Panc1 (cell line): ENCODE results near the gene ZRANB3. TPM values are rescaled to one million over a fixed set of nuclear protein-coding genes. Genes with fewer than 3 reads are reported as not detected.

Source experiments
- ATAC-seq: fragments of 200-7000 bp; cut with Tn5 transposase; 2 replicates; pipeline ENCODE4 v1.9.1; 2020; ENCODE audit warnings: mild to moderate bottlenecking, moderate library complexity
- BruUV-seq: library from RNA; stranded (reverse); fragments of 400-500 nt; replicated peaks from 2 replicates; lab custom pipeline; 2021; lab: Mats Ljungman, UMichigan
- CTCF ChIA-PET: fragments of 300-600 bp; sonication (Branson Sonifier 250); formaldehyde crosslinking; loops from one replicate; lab custom pipeline; 2022; ENCODE audit warnings: antibody characterized with exemption; lab: Charles Lee
- POLR2A ChIA-PET: fragments of 300-600 bp; sonication (Branson Sonifier 250); formaldehyde crosslinking; loops from one replicate; lab custom pipeline; 2022; ENCODE audit warnings: antibody characterized with exemption; lab: Charles Lee
- DNase-seq: peaks from one replicate; pipeline ENCODE4 v3.0.0-alpha.2; 2010; ENCODE audit warnings: low read depth, low spot score
- H3K27ac ChIP-seq: 2 replicates; pipeline ENCODE4 v1.5.1; 2011; ENCODE audit warnings: mild to moderate bottlenecking, low read length, inconsistent platforms
- H3K27me3 ChIP-seq: fragments of 200-500 bp; sonication (Bioruptor generic); 2 replicates; pipeline ENCODE4 v1.6.0; 2014; ENCODE audit warnings: low read length, inconsistent platforms; ENCODE audit not compliant: control insufficient read depth, insufficient read depth
- H3K36me3 ChIP-seq: fragments of 200-500 bp; sonication (Bioruptor generic); 2 replicates; pipeline ENCODE4 v1.5.1; 2014; ENCODE audit warnings: inconsistent platforms, mild to moderate bottlenecking, low read length, moderate library complexity; ENCODE audit not compliant: control insufficient read depth, insufficient read depth
- H3K4me1 ChIP-seq: 2 replicates; pipeline ENCODE4 v1.5.1; 2011; ENCODE audit warnings: inconsistent platforms, mild to moderate bottlenecking, low read length, moderate library complexity; ENCODE audit not compliant: control insufficient read depth, insufficient read depth
- H3K4me3 ChIP-seq, 2 experiments: 2 replicates each; pipeline ENCODE4 v1.5.1; 2011 to 2012; ENCODE audit warnings: low read depth in 2 of 2, low read length in 2 of 2, mild to moderate bottlenecking in 2 of 2, inconsistent platforms in 1 of 2, moderate library complexity in 1 of 2
- H3K9me3 ChIP-seq: fragments of 200-500 bp; sonication (Bioruptor generic); 2 replicates; pipeline ENCODE4 v1.5.1; 2014; ENCODE audit warnings: low read depth, mild to moderate bottlenecking, inconsistent platforms, low read length, moderate library complexity; ENCODE audit not compliant: control insufficient read depth, insufficient read depth
- POLR2AphosphoS5 ChIP-seq: IDR thresholded peaks from 2 replicates; pipeline ENCODE4 v1.6.1; 2012; ENCODE audit warnings: mild to moderate bottlenecking, low read depth, low read length, moderate library complexity
- SIN3A ChIP-seq: IDR thresholded peaks from 2 replicates; pipeline ENCODE4 v1.6.1; 2012; ENCODE audit warnings: low read depth, mild to moderate bottlenecking, low read length, moderate library complexity, borderline replicate concordance; ENCODE audit not compliant: insufficient read depth
- TCF7L2 ChIP-seq: IDR thresholded peaks from 2 replicates; pipeline ENCODE4 v1.6.1; 2011; ENCODE audit warnings: mild to moderate bottlenecking, low read depth, low read length, inconsistent platforms
- in situ Hi-C: cut with HindIII; loops from 2 replicates; pipeline ENCODE4 v1.10.0; 2016; ENCODE audit warnings: low sequenced_read_pairs, low pct_unique_long_range_greater_than_20kb
- intact Hi-C: fragments of 100-400 bp; cut with micrococcal nuclease; formaldehyde crosslinking; loops from one replicate; pipeline ENCODE4 v1.10.0; 2022; ENCODE audit not compliant: unreplicated experiment
- total RNA-seq: library from RNA; stranded (reverse); gene quantifications from one replicate; pipeline ENCODE4 v1.2.1, GENCODE V29; 2021; ENCODE audit not compliant: unreplicated experiment
- TF ChIP-seq, protein P1 (sequence below), 2 experiments: IDR thresholded peaks; 2 replicates each; pipeline ENCODE4 v1.6.1; 2011 to 2012; ENCODE audit warnings: low read depth in 2 of 2, control low read depth in 1 of 2, low read length in 1 of 2, mild to moderate bottlenecking in 1 of 2, moderate library complexity in 1 of 2; ENCODE audit not compliant: insufficient read depth in 1 of 2
- TF ChIP-seq, protein P2 (sequence below): fragments of 450-650 bp; IDR thresholded peaks from 2 replicates; pipeline ENCODE4 v1.5.1; 2017; ENCODE audit warnings: mild to moderate bottlenecking

Gene ZRANB3
- total RNA-seq, 1 experiment from 2014 or later, result 11.7 TPM

DNA sequence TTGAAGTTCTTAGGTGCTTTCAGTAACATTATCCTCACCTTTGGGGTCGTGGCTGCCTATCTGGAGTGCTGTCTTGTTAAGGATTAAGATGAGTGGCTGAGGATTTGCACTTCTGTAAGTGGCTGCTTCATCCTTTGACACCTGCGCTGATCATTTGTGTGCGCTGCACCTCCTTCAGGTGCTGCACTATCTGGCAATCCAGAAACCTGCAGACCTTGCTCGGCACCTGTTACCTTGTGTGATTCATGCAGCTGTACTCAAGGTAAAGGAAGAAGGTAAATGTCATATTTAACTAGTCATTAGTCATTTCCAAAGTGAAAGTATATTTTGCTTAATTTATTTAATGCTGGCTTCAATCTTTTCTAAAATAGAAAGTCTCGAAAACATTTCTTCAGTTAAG, 368.6 kb downstream of the ZRANB3 start:
- no peaks in the 10 kb centered on the region for H3K4me1 ChIP-seq
- in situ Hi-C loops, result no loop called here
- intact Hi-C loops, result loop anchor here (10.0 kb wide), 1 partner anchor 158 kb away; no protein-coding TSS in a partner anchor
- ATAC-seq (no peak), DNase-seq (no peak)
- ChIA-PET CTCF (no interaction called here), POLR2A (no interaction called here)
- BruUV-seq, result no TSS peak
- no peaks in the 10 kb centered on the region for H3K9me3 ChIP-seq
- no peaks in the 10 kb centered on the region for H3K27me3 ChIP-seq
- no peak overlapping the region for H3K4me3 ChIP-seq
- peaks cover 10% of the 10 kb centered on the region; the same call in 1 of the 2 replicates for H3K36me3 ChIP-seq
- no peak overlapping the region for H3K27ac ChIP-seq
- TF ChIP-seq TCF7L2 (no peak), SIN3A (no peak), POLR2AphosphoS5 (no peak)
- TF ChIP-seq, protein P1, sequence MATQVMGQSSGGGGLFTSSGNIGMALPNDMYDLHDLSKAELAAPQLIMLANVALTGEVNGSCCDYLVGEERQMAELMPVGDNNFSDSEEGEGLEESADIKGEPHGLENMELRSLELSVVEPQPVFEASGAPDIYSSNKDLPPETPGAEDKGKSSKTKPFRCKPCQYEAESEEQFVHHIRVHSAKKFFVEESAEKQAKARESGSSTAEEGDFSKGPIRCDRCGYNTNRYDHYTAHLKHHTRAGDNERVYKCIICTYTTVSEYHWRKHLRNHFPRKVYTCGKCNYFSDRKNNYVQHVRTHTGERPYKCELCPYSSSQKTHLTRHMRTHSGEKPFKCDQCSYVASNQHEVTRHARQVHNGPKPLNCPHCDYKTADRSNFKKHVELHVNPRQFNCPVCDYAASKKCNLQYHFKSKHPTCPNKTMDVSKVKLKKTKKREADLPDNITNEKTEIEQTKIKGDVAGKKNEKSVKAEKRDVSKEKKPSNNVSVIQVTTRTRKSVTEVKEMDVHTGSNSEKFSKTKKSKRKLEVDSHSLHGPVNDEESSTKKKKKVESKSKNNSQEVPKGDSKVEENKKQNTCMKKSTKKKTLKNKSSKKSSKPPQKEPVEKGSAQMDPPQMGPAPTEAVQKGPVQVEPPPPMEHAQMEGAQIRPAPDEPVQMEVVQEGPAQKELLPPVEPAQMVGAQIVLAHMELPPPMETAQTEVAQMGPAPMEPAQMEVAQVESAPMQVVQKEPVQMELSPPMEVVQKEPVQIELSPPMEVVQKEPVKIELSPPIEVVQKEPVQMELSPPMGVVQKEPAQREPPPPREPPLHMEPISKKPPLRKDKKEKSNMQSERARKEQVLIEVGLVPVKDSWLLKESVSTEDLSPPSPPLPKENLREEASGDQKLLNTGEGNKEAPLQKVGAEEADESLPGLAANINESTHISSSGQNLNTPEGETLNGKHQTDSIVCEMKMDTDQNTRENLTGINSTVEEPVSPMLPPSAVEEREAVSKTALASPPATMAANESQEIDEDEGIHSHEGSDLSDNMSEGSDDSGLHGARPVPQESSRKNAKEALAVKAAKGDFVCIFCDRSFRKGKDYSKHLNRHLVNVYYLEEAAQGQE (IDR thresholded peaks at IDR 0.05; ENCODE audit: insufficient read depth in 1 of 2, low read depth in 2 of 2, low read length in 1 of 2), result no peak
- TF ChIP-seq, protein P2, sequence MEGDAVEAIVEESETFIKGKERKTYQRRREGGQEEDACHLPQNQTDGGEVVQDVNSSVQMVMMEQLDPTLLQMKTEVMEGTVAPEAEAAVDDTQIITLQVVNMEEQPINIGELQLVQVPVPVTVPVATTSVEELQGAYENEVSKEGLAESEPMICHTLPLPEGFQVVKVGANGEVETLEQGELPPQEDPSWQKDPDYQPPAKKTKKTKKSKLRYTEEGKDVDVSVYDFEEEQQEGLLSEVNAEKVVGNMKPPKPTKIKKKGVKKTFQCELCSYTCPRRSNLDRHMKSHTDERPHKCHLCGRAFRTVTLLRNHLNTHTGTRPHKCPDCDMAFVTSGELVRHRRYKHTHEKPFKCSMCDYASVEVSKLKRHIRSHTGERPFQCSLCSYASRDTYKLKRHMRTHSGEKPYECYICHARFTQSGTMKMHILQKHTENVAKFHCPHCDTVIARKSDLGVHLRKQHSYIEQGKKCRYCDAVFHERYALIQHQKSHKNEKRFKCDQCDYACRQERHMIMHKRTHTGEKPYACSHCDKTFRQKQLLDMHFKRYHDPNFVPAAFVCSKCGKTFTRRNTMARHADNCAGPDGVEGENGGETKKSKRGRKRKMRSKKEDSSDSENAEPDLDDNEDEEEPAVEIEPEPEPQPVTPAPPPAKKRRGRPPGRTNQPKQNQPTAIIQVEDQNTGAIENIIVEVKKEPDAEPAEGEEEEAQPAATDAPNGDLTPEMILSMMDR, result no peak

DNA sequence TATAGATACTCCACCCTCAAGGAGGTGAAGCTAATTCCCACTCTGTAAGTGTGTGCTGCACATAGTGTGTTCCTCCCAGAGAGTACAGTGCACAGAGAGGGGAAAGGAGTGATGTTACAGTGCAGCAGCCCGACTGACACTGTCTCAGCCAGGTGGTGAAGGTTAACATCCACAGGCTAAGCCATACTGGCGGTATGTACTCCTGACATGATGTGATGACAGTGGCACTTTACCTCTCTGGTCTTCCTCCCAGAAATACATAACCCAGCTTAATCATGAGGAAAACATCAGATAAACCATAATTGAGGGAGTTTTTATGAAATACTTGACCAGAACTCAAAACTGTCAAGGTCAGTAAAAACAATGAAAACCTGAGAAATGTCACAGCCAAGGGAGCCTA, 371.8 kb downstream of the ZRANB3 start:
- intact Hi-C loops (no loop called here), in situ Hi-C loops (no loop called here)
- no peak for DNase-seq
- no peak overlapping the region for H3K27ac ChIP-seq
- BruUV-seq, result no TSS peak
- POLR2A ChIA-PET, result no interaction called here
- no peaks in the 10 kb centered on the region for H3K9me3 ChIP-seq
- no peak for ATAC-seq
- no peaks in the 10 kb centered on the region for H3K27me3 ChIP-seq
- CTCF ChIA-PET, result no interaction called here
- peaks cover 18% of the 10 kb centered on the region for H3K36me3 ChIP-seq
- no peak overlapping the region for H3K4me3 ChIP-seq
- TF ChIP-seq, protein P1 (IDR thresholded peaks at IDR 0.05; ENCODE audit: insufficient read depth in 1 of 2, low read depth in 2 of 2, low read length in 1 of 2), result no peak
- TF ChIP-seq SIN3A, result no peak
- TF ChIP-seq TCF7L2, result no peak
- TF ChIP-seq, protein P2, result no peak
- TF ChIP-seq POLR2AphosphoS5, result no peak
- no peaks in the 10 kb centered on the region for H3K4me1 ChIP-seq
